HuH-7 (cell line): ENCODE data around the gene PLAAT1.

Experiments used
- DNase-seq: peaks from one replicate; pipeline ENCODE4 v3.0.0; 2011; ENCODE audit warnings: low spot score

The PLAAT1 gene

GRCh38 chr3:193253986-193254660 is 13.1 kb downstream of the PLAAT1 start:
- DNase-seq = no peak

- DNase-seq = no peak
Measured at GRCh38 chr3:193261970-193262369, 20.9 kb downstream of the PLAAT1 start.

GRCh38 chr3:193262707-193263106 is 21.7 kb downstream of the PLAAT1 start:
- no peak for DNase-seq

- DNase-seq = no peak
Measured at GRCh38 chr3:193269343-193270028, 28.5 kb downstream of the PLAAT1 start.

- no peak for DNase-seq
Measured at GRCh38 chr3:193270451-193270850, 29.4 kb downstream of the PLAAT1 start.

- DNase-seq = no peak
Measured at GRCh38 chr3:193271101-193271840, 30.2 kb downstream of the PLAAT1 start.

GRCh38 chr3:193292386-193292785 is 51.4 kb downstream of the PLAAT1 start:
- no peak for DNase-seq

GRCh38 chr3:193295985-193296384 is 55.0 kb downstream of the PLAAT1 start:
- no peak for DNase-seq

- no peak for DNase-seq
Measured at GRCh38 chr3:193297421-193297820, 56.4 kb downstream of the PLAAT1 start.

GRCh38 chr3:193301433-193301832 is 60.4 kb downstream of the PLAAT1 start:
- no peak for DNase-seq

GRCh38 chr3:193305356-193305755 is 64.3 kb downstream of the PLAAT1 start:
- no peak for DNase-seq

- DNase-seq = no peak
Measured at GRCh38 chr3:193310914-193311723, 70.1 kb downstream of the PLAAT1 start.

- DNase-seq = no peak
Measured at GRCh38 chr3:193313061-193313958, 72.3 kb downstream of the PLAAT1 start.

GRCh38 chr3:193314161-193314560 is 73.1 kb downstream of the PLAAT1 start:
- DNase-seq = peak; percentile 8

- no peak for DNase-seq
Measured at GRCh38 chr3:193317682-193318300, 76.8 kb downstream of the PLAAT1 start.
